HG02798 (cell line): ENCODE results near the gene MON1B.
"Not testable (repeated sequence)": the region's sequence is repeated elsewhere in the genome, so short reads cannot be mapped to it uniquely, and the experiment has no call there.

Source experiments
- ATAC-seq: cut with Tn5 transposase; IDR thresholded peaks from one replicate; pipeline ENCODE4 v1.9.1; 2021; ENCODE audit warnings: mild to moderate bottlenecking; ENCODE audit not compliant: unreplicated experiment, poor library complexity

The MON1B gene

DNA sequence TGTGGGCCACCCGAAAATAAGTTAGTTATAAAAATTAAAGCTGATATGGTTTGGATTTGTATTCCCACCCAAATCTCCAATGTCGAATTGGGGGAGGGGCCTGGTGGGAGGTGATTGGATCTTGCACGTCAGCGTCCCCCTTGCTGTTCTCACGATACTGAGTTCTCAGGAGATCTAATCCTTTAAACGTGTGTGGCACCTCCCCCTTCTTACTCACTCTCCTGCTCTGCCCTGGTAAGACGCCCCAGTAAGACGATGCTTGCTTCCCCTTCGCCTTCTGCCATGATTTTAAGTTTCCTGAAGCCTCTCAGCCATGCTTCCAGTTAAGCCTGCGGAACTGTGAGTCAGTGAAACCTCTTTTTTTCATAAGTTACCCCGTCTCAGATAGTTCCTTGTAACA is 43.6 kb downstream of the MON1B start:
- ATAC-seq: no peak

DNA sequence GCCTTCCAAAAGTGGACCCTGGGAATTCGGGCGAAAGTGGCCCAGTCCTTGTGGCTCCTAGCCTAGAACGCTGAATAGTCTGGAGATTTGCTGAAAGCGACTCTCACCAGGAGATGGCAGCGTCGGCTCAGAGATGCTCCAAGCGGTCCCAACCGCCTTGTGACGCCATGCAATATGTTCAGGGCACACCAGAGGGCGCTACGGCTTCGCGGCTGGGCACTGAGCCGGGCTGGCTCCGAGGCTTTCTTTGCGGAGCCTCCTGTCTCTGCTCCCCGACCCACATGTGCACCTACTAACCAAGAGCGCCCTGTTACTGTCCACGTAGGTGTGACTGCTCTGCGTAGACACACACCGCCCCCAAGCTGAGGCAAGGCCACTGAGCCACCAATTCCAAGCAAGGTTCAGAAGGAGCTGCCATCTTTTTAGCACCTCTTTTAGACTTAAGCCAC is 45.1 kb downstream of the MON1B start:
- peak; percentile 99 for ATAC-seq

DNA sequence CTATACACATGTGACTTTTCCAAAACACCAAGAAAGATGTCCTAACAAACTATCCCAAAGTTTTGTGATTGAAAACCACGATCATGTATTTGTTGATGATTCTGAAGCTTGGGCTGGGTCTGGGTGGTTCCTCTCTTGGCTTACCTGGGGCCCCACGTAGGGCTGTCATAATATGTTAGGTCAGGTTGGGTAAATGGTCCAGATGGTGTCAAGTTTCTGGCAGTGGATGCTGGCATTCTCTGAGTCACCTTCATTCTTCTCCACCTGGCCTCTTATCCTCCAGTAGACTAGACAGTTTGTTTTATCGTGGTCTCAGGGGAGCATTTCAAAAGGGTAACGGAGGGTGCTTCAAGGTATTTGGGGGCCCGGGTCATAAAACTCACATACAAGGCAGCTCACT is 47.6 kb downstream of the MON1B start:
- ATAC-seq: no peak

DNA sequence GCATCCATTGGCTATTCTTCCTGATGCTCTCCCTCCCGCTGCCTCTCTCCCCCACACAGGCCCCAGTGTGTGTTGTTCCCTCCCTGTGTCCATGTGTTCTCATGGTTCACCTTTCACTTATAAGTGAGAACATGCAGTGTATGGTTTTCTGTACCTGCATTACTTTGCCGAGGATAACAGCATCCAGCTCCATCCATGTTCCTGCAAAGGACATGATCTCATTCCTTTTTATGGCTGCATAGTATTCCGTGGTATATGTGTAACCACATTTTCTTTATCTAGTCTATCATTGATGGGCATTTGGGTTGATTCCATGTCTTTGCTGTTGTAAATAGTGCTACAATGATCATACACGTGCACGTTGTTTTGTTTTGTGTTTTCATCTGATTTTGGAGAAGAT is 51.5 kb downstream of the MON1B start:
- not testable (repeated sequence) for ATAC-seq

DNA sequence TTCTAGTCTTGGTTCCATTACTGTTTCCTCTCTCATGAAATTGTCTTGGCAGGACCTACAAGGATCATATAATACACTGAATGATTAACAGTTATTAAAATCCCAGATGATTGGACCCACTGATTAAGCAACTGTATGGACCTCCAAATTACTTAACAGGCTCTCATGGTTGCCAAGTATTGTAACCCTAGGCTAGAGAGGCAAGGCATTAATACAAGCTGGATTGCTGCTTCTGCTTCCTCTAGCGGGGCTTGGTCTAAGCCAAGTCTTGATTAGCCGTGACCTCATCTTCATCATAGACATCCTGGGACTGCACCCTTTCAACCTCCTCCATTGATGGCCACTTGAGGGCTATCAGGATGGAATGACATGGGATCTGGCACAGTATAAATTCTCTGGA is 55.2 kb downstream of the MON1B start:
- ATAC-seq: no peak

DNA sequence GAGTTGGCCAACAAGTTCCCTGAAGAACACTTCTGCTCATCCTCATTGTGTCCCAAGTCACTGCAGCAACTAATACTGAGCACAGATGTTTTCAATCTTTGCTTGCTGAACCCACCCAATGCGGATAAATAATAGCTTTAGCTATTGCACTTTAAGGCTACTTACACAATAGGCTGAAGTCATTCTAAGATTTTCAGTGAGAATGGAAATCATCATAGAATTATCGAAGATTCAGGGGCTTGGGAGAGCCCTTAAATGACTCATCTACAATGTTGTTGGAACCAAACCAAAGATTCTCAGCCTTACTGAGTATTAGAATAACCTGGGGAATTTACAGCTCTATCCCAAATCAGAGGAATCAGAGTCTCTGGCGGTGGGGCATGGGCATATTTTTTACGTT is 59.4 kb downstream of the MON1B start:
- no peak for ATAC-seq
